K562 (cell line): Measurements from ENCODE around the gene FLAD1. TPM values are rescaled to one million over a fixed set of nuclear protein-coding genes. Genes with fewer than 3 reads are reported as not detected.

Experiments used
- ATAC-seq: fragments of 200-7000 bp; cut with Tn5 transposase; 3 replicates; pipeline ENCODE4 v1.9.1; 2020; ENCODE audit warnings: moderate library complexity
- BruUV-seq: library from RNA; stranded (reverse); fragments of 400-500 nt; replicated peaks from 2 replicates; lab custom pipeline; 2021; lab: Mats Ljungman, UMichigan
- CTCF ChIA-PET: fragments of 300-600 bp; formaldehyde crosslinking; extraction: SDS; loops from one replicate; lab custom pipeline; 2021; ENCODE audit warnings: low intra/inter-chr PET ratio; lab: Yijun Ruan, JAX
- POLR2A ChIA-PET: fragments of 300-600, 350-650 bp; sonication (Branson Sonifier 250); formaldehyde crosslinking; extraction: SDS; loops from one replicate; lab custom pipeline; 2021; ENCODE audit warnings: antibody characterized with exemption, inconsistent platforms; lab: Yijun Ruan, JAX
- DNase-seq, 4 experiments: peaks; one replicate each; pipeline versions ENCODE4 v3.0.0 to v3.0.0-alpha.2; 2011 to 2018; ENCODE audit warnings: low spot score in 3 of 4, mixed read lengths in 3 of 4; ENCODE audit errors: extremely low read depth in 1 of 4
- FAIRE-seq: peaks from 2 replicates; lab custom pipeline; 2011; peaks lifted over from hg19 to GRCh38; lab: Jason Lieb, UNC
- H2AFZ ChIP-seq: 2 replicates; pipeline ENCODE4 v1.6.0; 2011; ENCODE audit warnings: low read depth, low read length, control low read depth, inconsistent platforms
- H3K27ac ChIP-seq: fragments of 200-600 bp; 3 replicates; pipeline ENCODE4 v1.8.0; 2011; ENCODE audit warnings: low read depth, mild to moderate bottlenecking, control low read depth, inconsistent platforms, low read length, moderate library complexity, mixed read lengths; ENCODE audit errors: extremely low read depth
- H3K27me3 ChIP-seq, 2 experiments: fragments of 300-600 bp in 1 of 2; 2 replicates in 1 of 2; 3 replicates in 1 of 2; pipeline versions ENCODE4 v1.6.0 to v1.8.0; 2011; ENCODE audit warnings: inconsistent platforms in 2 of 2, low read length in 2 of 2, mild to moderate bottlenecking in 1 of 2, mixed read lengths in 1 of 2, moderate library complexity in 1 of 2; ENCODE audit not compliant: control insufficient read depth in 2 of 2, insufficient read depth in 2 of 2
- H3K36me3 ChIP-seq: fragments of 300-600 bp; 3 replicates; pipeline ENCODE4 v1.8.0; 2011; ENCODE audit warnings: mild to moderate bottlenecking, low read length, inconsistent platforms; ENCODE audit not compliant: control insufficient read depth, insufficient read depth
- H3K4me1 ChIP-seq, 2 experiments: fragments of 200-600 bp in 1 of 2; replicated peaks in 1 of 2; 2 replicates in 1 of 2; 3 replicates in 1 of 2; pipeline versions ENCODE4 v1.5.1 to v1.8.0; 2011; ENCODE audit warnings: inconsistent platforms in 2 of 2, low read length in 2 of 2, mild to moderate bottlenecking in 1 of 2, mixed read lengths in 1 of 2, moderate library complexity in 1 of 2; ENCODE audit not compliant: control insufficient read depth in 2 of 2, insufficient read depth in 2 of 2
- H3K4me2 ChIP-seq: 2 replicates; pipeline ENCODE4 v1.6.1; 2011; ENCODE audit warnings: low read length, control low read depth, inconsistent platforms, mixed read lengths; ENCODE audit not compliant: insufficient read depth
- H3K4me3 ChIP-seq: fragments of 200-600 bp; sonication (generic), shearing (Covaris generic); 2 replicates; pipeline ENCODE4 v1.5.1; 2016; ENCODE audit warnings: control low read depth, inconsistent platforms
- H3K79me2 ChIP-seq: fragments of 200-600 bp; 3 replicates; pipeline ENCODE4 v1.8.0; 2011; ENCODE audit warnings: low read length, inconsistent platforms; ENCODE audit not compliant: control insufficient read depth, insufficient read depth
- H3K9ac ChIP-seq, 2 experiments: 2 replicates each; pipeline versions ENCODE4 v1.6.0 to v1.6.1; 2011; ENCODE audit warnings: low read depth in 2 of 2, low read length in 2 of 2, control low read depth in 1 of 2, inconsistent platforms in 1 of 2, mild to moderate bottlenecking in 1 of 2, mixed read lengths in 1 of 2; ENCODE audit not compliant: insufficient read depth in 1 of 2
- H3K9me1 ChIP-seq: one replicate; pipeline ENCODE4 v1.6.0; 2011; ENCODE audit warnings: inconsistent platforms, mild to moderate bottlenecking, low read length, moderate library complexity; ENCODE audit not compliant: control insufficient read depth, insufficient read depth
- H3K9me3 ChIP-seq: replicated peaks from 2 replicates; pipeline ENCODE4 v1.5.1; 2011; ENCODE audit warnings: low read depth, low read length, inconsistent platforms; ENCODE audit not compliant: control insufficient read depth, insufficient read depth
- H4K20me1 ChIP-seq: replicated peaks from 2 replicates; pipeline ENCODE4 v1.6.1; 2011; ENCODE audit warnings: low read length, inconsistent platforms, mixed read lengths; ENCODE audit not compliant: control insufficient read depth, insufficient read depth
- ATF1 ChIP-seq, 2 experiments: fragments of 450-650 bp in 1 of 2; IDR thresholded peaks; 2 replicates each; pipeline ENCODE4 v1.6.1; 2016; ENCODE audit warnings: missing compliant biosample characterization in 1 of 2, missing genetic modification characterization in 1 of 2
- CEBPG ChIP-seq, 3 experiments: fragments of 200-800 bp in 1 of 3; sonication (Bioruptor generic) in 1 of 3; sonication (generic) in 1 of 3; formaldehyde crosslinking in 1 of 3; IDR thresholded peaks in 2 of 3; conservative IDR thresholded peaks in 1 of 3; 2 replicates each; pipeline versions ENCODE4 v1.6.1 to v1.8.0; 2016 to 2022; ENCODE audit warnings: missing compliant biosample characterization in 2 of 3, missing genetic modification characterization in 2 of 3, mild to moderate bottlenecking in 1 of 3, missing genetic modification reagents in 1 of 3
- CREB1 ChIP-seq, 2 experiments: sonication (generic) in 1 of 2; formaldehyde crosslinking in 1 of 2; IDR thresholded peaks; 2 replicates each; pipeline versions ENCODE4 v1.6.1 to v1.8.0; 2012 to 2022; ENCODE audit warnings: inconsistent platforms in 1 of 2, mild to moderate bottlenecking in 1 of 2, missing genetic modification reagents in 1 of 2, moderate library complexity in 1 of 2
- FUS ChIP-seq: fragments of 200-400 bp; formaldehyde crosslinking; optimal IDR thresholded peaks from 2 replicates; pipeline ENCODE3; 2017; ENCODE audit warnings: low read depth, low read length
- HNRNPLL ChIP-seq: fragments of 200-400 bp; formaldehyde crosslinking; IDR thresholded peaks from 2 replicates; pipeline ENCODE4 v1.6.1; 2017; ENCODE audit warnings: low read length, low read depth, mild to moderate bottlenecking; ENCODE audit not compliant: poor library complexity, severe bottlenecking
- MIER1 ChIP-seq: fragments of 450-650 bp; IDR thresholded peaks from 2 replicates; pipeline ENCODE4 v1.6.1; 2016; ENCODE audit warnings: antibody characterized with exemption, mild to moderate bottlenecking, low read depth
- PCBP1 ChIP-seq: fragments of 200-400 bp; formaldehyde crosslinking; IDR thresholded peaks from 2 replicates; pipeline ENCODE4 v1.6.1; 2018; ENCODE audit warnings: mild to moderate bottlenecking, low read depth, low read length; ENCODE audit not compliant: poor library complexity, severe bottlenecking
- POLR2AphosphoS5 ChIP-seq: IDR thresholded peaks from 2 replicates; pipeline ENCODE4 v1.6.1; 2011; ENCODE audit warnings: mild to moderate bottlenecking, low read depth, low read length, moderate library complexity; ENCODE audit not compliant: control insufficient read depth, insufficient read depth
- POLR2G ChIP-seq: fragments of 200-400 bp; formaldehyde crosslinking; IDR thresholded peaks from 2 replicates; pipeline ENCODE4 v1.6.1; 2017; ENCODE audit warnings: low read depth, mild to moderate bottlenecking, antibody characterized with exemption, low read length, moderate library complexity
- YBX1 ChIP-seq: fragments of 450-650 bp; IDR thresholded peaks from 2 replicates; pipeline ENCODE4 v1.7.1; 2016; ENCODE audit warnings: mild to moderate bottlenecking
- WGBS: fragments of 100-300 bp; shearing (Covaris generic); methylation state at CpG from one replicate; pipeline ENCODE4 v1.1.6; 2016; ENCODE audit warnings: low coverage, mixed read lengths; ENCODE audit not compliant: insufficient coverage; ENCODE audit errors: missing lambda C conversion rate; 5-methylcytosine and 5-hydroxymethylcytosine counted together
- in situ Hi-C: fragments of 300-500 bp; cut with MboI; formaldehyde crosslinking; loops from 4 replicates; pipeline ENCODE4 v1.15.0; 2018; ENCODE audit warnings: inconsistent platforms, mixed read lengths
- intact Hi-C: fragments of 100-400 bp; cut with micrococcal nuclease; formaldehyde crosslinking; loops from 2 replicates; pipeline ENCODE4 v1.14.2; 2022
- polyA plus RNA-seq, 8 experiments: library from polyadenylated mRNA; depleted of rRNA in 4 of 8; stranded (reverse) in 5 of 8; unstranded in 3 of 8; fragments of >200 nt; fragmentation: Nextera tagmentation in 2 of 8; fragmentation: Illumina TruSeq in 1 of 8; extraction: Ambion mirVana in 2 of 8; extraction: Trizol in 1 of 8; gene quantifications; 2 replicates each; pipeline versions ENCODE4 v1.2.1 to v1.2.3, GENCODE V29; 2011 to 2014; ENCODE audit warnings: inconsistent platforms in 1 of 8, missing spikeins in 1 of 8
- total RNA-seq, 7 experiments: library from RNA; depleted of rRNA in 6 of 7; stranded (reverse); fragments of >200 nt in 6 of 7; fragmentation: Illumina TruSeq in 2 of 7; extraction: Trizol in 2 of 7; gene quantifications; 2 replicates each; pipeline versions ENCODE4 v1.2.1 to v1.2.3, GENCODE V29; 2011 to 2021; ENCODE audit warnings: low replicate concordance in 1 of 7
- TF ChIP-seq, protein P1 (sequence below): fragments of 450-650 bp; formaldehyde crosslinking; conservative IDR thresholded peaks from 2 replicates; pipeline ENCODE4 v1.4.0; 2022; ENCODE audit warnings: mild to moderate bottlenecking, missing genetic modification characterization
- TF ChIP-seq, protein P2 (sequence below): sonication (generic); formaldehyde crosslinking; IDR thresholded peaks from 2 replicates; pipeline ENCODE4 v1.8.1; 2022; ENCODE audit warnings: missing genetic modification reagents

FLAD1 gene
- total and polyA plus RNA-seq, 9 of the 15 experiments (the other 6 are each of a cell fraction or from before 2014, with no cell fraction given): 24.9 to 85.8 (median 67.0) TPM

DNA sequence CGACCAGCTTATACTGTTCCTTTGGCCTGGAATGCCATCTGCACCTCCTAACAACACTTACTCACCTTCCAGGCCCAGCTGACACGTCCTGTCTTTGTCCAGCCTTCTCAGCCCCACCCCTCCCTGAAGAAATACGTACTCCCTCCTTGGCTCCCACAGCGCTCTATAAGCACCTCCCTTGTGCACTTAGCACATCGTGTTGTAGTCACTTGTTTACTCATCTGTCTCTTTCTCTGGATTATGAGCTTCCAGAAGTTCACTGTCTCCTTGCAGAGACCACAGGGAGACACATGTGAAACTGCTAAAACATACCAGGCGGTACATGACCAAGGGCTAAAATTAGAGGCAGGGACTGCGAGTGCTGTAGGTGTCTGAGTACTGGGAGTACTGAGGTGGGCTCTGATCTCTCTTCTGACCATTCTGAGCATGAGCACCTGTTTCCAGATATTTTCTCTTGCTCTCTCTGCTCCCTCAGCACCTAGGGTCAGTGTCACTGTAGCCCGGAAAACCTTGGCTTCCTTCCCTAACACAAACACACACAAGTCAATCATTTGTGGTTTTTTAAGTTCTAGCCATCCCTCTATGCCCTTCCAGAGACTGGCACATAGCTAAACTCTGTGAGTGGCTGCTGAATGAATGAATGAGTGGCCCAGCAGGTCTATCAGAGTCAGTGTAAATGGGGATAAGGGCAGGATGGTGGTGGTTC is 55.6 kb downstream of the FLAD1 start:
- Histone ChIP-seq H3K36me3 (no peaks in the 10 kb centered on the region), H3K27ac (no peak overlapping the region), H3K9me3 (no peaks in the 10 kb centered on the region), H2AFZ (peak overlapping the region; percentile 56; the same call in 1 of the 2 replicates), H3K9ac (peak overlapping the region in 1 of 2 experiments; percentile 64; a peak in 2 of 4 replicates), H3K4me3 (no peak overlapping the region), H3K4me2 (no peak overlapping the region), H3K27me3 (peaks cover 0 to 15% of the 10 kb centered on the region in 2 experiments; a peak in 3 of 5 replicates), H3K9me1 (no peaks in the 10 kb centered on the region), H3K79me2 (no peaks in the 10 kb centered on the region), H3K4me1 (peaks cover 3 to 9% of the 10 kb centered on the region in 2 experiments; a peak in 2 of 5 replicates), H4K20me1 (no peaks in the 10 kb centered on the region)
- POLR2A ChIA-PET: interaction anchor here (0.6 kb wide), 2 partner anchors 15 to 688 kb away, joined by 3 read pairs; no protein-coding TSS in a partner anchor
- peak; percentile 59 for ATAC-seq
- 20% methylated on average over 8 of the region's 8 CpGs for WGBS
- peak in 1 of 4 experiments; percentile 26 for DNase-seq
- in situ Hi-C loops (no loop called here), intact Hi-C loops (no loop called here)
- BruUV-seq: no TSS peak
- no peak for TF ChIP-seq FUS
- TF ChIP-seq ATF1 (CRISPR knock-in tag; IDR thresholded peaks at IDR 0.05): no peak
- no peak for TF ChIP-seq ATF1 (tag; IDR thresholded peaks at IDR 0.05)
- TF ChIP-seq, protein P1, sequence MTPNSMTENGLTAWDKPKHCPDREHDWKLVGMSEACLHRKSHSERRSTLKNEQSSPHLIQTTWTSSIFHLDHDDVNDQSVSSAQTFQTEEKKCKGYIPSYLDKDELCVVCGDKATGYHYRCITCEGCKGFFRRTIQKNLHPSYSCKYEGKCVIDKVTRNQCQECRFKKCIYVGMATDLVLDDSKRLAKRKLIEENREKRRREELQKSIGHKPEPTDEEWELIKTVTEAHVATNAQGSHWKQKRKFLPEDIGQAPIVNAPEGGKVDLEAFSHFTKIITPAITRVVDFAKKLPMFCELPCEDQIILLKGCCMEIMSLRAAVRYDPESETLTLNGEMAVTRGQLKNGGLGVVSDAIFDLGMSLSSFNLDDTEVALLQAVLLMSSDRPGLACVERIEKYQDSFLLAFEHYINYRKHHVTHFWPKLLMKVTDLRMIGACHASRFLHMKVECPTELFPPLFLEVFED (CRISPR knock-in tag): no peak
- TF ChIP-seq, protein P2, sequence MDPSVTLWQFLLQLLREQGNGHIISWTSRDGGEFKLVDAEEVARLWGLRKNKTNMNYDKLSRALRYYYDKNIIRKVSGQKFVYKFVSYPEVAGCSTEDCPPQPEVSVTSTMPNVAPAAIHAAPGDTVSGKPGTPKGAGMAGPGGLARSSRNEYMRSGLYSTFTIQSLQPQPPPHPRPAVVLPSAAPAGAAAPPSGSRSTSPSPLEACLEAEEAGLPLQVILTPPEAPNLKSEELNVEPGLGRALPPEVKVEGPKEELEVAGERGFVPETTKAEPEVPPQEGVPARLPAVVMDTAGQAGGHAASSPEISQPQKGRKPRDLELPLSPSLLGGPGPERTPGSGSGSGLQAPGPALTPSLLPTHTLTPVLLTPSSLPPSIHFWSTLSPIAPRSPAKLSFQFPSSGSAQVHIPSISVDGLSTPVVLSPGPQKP (CRISPR knock-in tag): no peak
- no peak for TF ChIP-seq POLR2AphosphoS5
- no peak for TF ChIP-seq YBX1
- TF ChIP-seq HNRNPLL: no peak
- TF ChIP-seq CEBPG (CRISPR knock-in tag; IDR thresholded peaks at IDR 0.05): no peak
- no peak for TF ChIP-seq CEBPG (tag; conservative IDR thresholded peaks at IDR 0.05 in 1 of 2, IDR thresholded peaks at IDR 0.05 in 1 of 2)
- TF ChIP-seq CREB1 (IDR thresholded peaks at IDR 0.05): no peak
- TF ChIP-seq CREB1 (CRISPR knock-in tag; IDR thresholded peaks at IDR 0.05): no peak
- TF ChIP-seq POLR2G: no peak
- TF ChIP-seq MIER1: no peak
- TF ChIP-seq PCBP1: no peak
- CTCF ChIA-PET: no interaction called here
- peak; percentile 11 for FAIRE-seq
